Measurements from ENCODE around the gene KCNT1. TPM values are rescaled to one million over a fixed set of nuclear protein-coding genes. Genes with fewer than 3 reads are reported as not detected.

Gene KCNT1
- total RNA-seq, 1 experiment from 2014 or later, result not detected

- BruUV-seq (replicated peaks), result no TSS peak
- no peak overlapping the region for H2AFZ ChIP-seq
- POLR2A ChIA-PET (ENCODE audit: unreplicated experiment), result no interaction called here
- no peaks in the 10 kb centered on the region for H3K27me3 ChIP-seq (ENCODE audit: insufficient read depth, low read depth)
- no peak overlapping the region for H3K4me2 ChIP-seq
- no peak for DNase-seq
- no peaks in the 10 kb centered on the region for H3F3A ChIP-seq (ENCODE audit: insufficient read depth, low read depth)
- CTCF ChIA-PET, result no interaction called here
- H4K20me1 ChIP-seq (ENCODE audit: insufficient read depth), result no peaks in the 10 kb centered on the region
- H3K27ac ChIP-seq, result no peak overlapping the region
- no peaks in the 10 kb centered on the region for H3K36me3 ChIP-seq (ENCODE audit: low read depth)
- H3K9me3 ChIP-seq (ENCODE audit: insufficient read depth, low read depth), result no peaks in the 10 kb centered on the region
- H3K4me3 ChIP-seq, result no peak overlapping the region
- no peaks in the 10 kb centered on the region for H3K9me2 ChIP-seq (ENCODE audit: insufficient read depth)
- TF ChIP-seq CTCF (conservative IDR thresholded peaks at IDR 0.05) (no peak), EZH2 (IDR thresholded peaks at IDR 0.05; ENCODE audit: low read depth) (no peak)
- intact Hi-C loops (cut with micrococcal nuclease; ENCODE audit: unreplicated experiment), result no loop called here
- H3K4me1 ChIP-seq (replicated peaks; ENCODE audit: insufficient read depth), result no peaks in the 10 kb centered on the region
- H3K79me2 ChIP-seq (ENCODE audit: low read depth), result no peaks in the 10 kb centered on the region
These were observed 83.1 kb downstream of the KCNT1 start for GRCh38 chr9:135785013-135785575.

GRCh38 chr9:135786146-135786690 lies 84.2 kb downstream of the KCNT1 start:
- POLR2A ChIA-PET (ENCODE audit: unreplicated experiment), result no interaction called here
- intact Hi-C loops (cut with micrococcal nuclease; ENCODE audit: unreplicated experiment), result no loop called here
- Histone ChIP-seq H3K4me3 (no peak overlapping the region), H3K4me2 (no peak overlapping the region), H3K9me3 (ENCODE audit: insufficient read depth, low read depth) (no peaks in the 10 kb centered on the region), H3K27me3 (ENCODE audit: insufficient read depth, low read depth) (no peaks in the 10 kb centered on the region), H2AFZ (no peak overlapping the region), H3F3A (ENCODE audit: insufficient read depth, low read depth) (no peaks in the 10 kb centered on the region), H3K9me2 (ENCODE audit: insufficient read depth) (no peaks in the 10 kb centered on the region), H3K4me1 (replicated peaks; ENCODE audit: insufficient read depth) (no peaks in the 10 kb centered on the region), H4K20me1 (ENCODE audit: insufficient read depth) (no peaks in the 10 kb centered on the region), H3K36me3 (ENCODE audit: low read depth) (no peaks in the 10 kb centered on the region), H3K79me2 (ENCODE audit: low read depth) (no peaks in the 10 kb centered on the region), H3K27ac (no peak overlapping the region)
- TF ChIP-seq EZH2 (IDR thresholded peaks at IDR 0.05; ENCODE audit: low read depth) (no peak), CTCF (conservative IDR thresholded peaks at IDR 0.05) (no peak)
- CTCF ChIA-PET, result no interaction called here
- BruUV-seq (replicated peaks), result no TSS peak
- no peak for DNase-seq

GRCh38 chr9:135787317-135787716 lies 85.3 kb downstream of the KCNT1 start:
- ChIA-PET POLR2A (ENCODE audit: unreplicated experiment) (no interaction called here), CTCF (no interaction called here)
- intact Hi-C loops (cut with micrococcal nuclease; ENCODE audit: unreplicated experiment), result no loop called here
- Histone ChIP-seq H3K27me3 (ENCODE audit: insufficient read depth, low read depth) (no peaks in the 10 kb centered on the region), H3K4me2 (no peak overlapping the region), H4K20me1 (ENCODE audit: insufficient read depth) (no peaks in the 10 kb centered on the region), H3K27ac (no peak overlapping the region), H3K9me3 (ENCODE audit: insufficient read depth, low read depth) (no peaks in the 10 kb centered on the region), H3K4me1 (replicated peaks; ENCODE audit: insufficient read depth) (no peaks in the 10 kb centered on the region), H3K4me3 (no peak overlapping the region), H3F3A (ENCODE audit: insufficient read depth, low read depth) (no peaks in the 10 kb centered on the region), H3K79me2 (ENCODE audit: low read depth) (no peaks in the 10 kb centered on the region), H2AFZ (no peak overlapping the region), H3K9me2 (ENCODE audit: insufficient read depth) (no peaks in the 10 kb centered on the region), H3K36me3 (ENCODE audit: low read depth) (no peaks in the 10 kb centered on the region)
- BruUV-seq (replicated peaks), result no TSS peak
- no peak for DNase-seq
- TF ChIP-seq EZH2 (IDR thresholded peaks at IDR 0.05; ENCODE audit: low read depth) (no peak), CTCF (conservative IDR thresholded peaks at IDR 0.05) (no peak)
